DMS53 treated with DMSO at 0.1 percent for 48 hours (cell line): Measurements from ENCODE around the gene GRB10.

Source experiments
- DNase-seq: peaks from one replicate; lab custom pipeline; 2025; ENCODE audit not compliant: unreplicated experiment; lab: John Stamatoyannopoulos, UW

The GRB10 gene

DNA sequence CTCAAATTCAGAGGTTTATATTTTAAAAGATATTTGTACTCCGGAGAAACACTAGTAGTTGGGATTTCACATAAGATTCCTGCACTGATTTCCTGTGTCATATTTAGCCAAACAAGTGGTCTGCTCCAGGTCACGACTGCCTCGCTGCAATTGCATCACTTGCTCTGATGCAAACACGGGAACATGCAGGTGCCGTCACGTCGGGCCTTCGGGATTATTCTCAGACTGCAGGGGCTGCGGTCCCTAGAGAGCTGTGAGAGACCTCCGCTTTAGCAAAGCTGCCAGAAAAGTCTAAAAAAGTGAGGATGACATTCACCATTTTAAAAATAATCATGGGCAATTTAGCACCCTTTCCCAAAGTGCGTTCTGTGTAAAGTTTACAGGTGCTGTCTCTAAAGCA, 124.0 kb downstream of the GRB10 start:
- DNase-seq, result no peak

DNA sequence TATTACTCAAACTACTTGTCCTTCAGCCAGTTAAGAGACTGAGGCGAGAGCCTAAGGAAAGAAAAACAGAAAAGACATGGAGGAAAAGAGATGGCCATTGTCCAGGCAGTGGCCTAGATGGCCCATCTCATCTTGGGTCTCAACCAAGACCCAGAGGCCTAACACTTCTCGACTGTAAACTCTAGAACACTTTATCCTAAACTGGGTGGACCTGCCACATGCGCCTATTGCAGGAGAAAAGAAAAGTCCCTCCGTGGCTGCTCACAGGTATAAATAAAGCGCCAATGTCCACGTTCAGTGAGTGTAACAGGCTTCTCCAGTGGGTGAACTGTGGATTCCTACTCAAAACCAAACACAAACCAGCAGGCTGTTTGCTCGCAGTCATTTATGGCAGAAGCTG, 124.8 kb downstream of the GRB10 start:
- DNase-seq, result no peak

DNA sequence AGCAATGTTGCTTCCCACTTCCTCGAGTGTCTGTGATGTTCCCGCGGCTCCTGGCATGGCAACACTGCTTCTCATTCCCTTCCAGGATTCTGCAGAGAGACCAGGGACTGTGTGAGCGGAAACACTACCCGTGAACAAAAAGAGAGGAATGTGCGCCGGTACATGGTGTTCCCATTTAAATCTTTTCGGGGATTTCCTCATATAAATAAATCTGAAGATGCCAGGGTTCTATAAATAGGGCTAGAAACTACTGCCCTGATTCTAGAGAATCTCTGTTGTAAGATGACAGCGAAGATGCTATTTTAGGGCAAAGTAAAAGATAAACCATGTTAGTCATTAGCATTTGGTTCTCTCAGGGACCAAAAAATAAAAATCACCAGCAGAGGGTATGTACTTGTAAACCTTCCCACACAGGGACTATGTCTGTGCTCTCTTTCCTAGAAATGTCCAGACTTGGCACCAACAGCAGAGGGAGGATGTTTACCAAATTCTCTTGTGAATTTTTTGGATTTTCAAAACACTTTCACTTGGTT, 125.3 kb downstream of the GRB10 start:
- no peak for DNase-seq

DNA sequence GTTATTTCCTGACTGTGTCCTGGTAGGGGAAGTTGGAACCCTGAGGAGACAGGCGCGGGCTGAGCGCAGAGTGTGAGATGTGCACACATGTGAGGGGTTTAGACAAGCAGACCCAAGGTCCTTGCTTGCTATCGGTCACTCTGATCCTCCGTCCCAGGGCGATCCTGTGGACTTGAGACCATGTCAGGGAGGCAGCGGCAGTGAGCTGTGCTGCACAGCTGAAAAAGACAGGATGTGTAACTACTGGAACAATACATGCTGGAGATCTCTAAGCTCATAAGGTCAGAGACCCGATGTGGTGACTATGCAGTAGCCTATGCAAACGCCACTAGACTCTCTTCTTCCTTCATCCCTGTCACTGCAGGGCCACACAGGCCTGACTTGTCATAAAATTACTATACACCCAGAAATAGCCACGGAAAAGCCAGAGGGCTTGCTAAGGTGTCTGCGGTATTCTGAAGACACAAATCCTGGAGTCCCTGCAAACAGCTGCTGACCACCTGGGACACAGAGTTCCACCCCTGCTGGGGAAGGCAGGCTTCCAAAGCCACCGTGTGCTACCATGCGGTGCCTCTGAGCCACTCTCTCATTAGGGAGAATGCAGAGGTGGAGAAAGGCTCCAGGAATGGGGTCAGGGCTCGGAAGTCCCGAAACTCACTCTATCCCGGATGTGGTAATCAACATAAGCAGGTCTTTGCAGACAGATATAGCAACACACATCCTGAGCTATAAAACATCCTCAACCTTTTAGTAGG, 126.4 kb downstream of the GRB10 start:
- no peak for DNase-seq

DNA sequence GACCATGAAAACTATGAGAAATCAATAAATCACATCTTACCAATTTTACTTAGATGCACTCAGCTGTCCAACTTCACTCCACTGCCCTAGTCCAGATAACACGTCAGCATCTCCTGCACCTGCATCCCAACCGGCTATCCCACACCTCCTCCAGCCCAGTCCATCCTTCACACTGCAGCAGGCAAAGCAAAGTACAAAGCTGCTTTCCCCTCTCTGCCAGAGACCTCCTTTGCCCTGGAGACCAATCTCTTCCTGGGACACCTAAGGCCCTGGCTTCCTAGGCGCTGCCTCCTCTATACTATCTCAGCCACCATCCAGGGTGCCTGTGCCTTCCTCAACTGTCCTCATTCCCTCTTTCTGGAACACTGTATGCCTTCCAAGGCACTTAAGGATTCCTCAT, 127.2 kb downstream of the GRB10 start:
- no peak for DNase-seq

DNA sequence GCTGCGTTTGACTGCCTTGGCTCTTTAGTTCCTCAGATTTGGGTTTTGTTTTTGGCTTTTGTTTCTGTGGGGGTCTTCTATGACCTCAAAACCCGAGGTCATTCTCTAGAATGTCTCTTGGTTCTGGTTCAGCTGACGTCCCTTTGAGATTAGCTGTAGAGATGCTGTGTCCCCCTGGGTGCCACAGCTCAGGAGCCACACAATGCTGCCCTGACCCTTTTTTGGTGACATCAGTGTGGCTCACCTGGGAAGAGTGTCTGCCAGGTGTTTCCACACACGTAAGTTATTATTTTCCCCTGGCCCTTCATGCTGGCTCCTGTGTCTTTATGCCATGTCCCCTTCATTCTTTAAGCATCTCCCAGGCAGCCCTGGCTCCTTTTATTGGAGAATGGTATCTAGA, 127.7 kb downstream of the GRB10 start:
- no peak for DNase-seq

DNA sequence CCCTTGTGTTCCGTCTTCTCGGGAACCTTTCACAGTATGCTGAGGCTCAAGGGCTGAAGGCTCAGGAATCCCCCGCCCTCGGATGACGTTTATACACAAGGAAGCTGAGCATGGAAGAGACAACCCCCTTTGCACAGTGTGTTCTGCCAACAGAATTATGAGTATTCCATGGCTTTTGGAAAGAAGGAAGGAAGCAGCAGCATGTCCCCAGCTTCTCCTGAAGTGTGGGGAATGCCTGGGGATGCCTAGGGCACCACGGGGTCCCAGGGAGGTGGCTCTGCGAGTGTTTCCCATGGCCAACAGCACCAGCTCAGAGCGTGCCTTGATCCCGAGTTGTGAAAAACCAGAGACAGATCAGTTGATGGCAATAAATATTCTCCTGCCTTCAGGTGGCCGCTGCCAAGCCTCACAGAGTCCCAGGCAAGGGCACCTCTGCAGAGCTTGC, 128.7 kb downstream of the GRB10 start:
- DNase-seq, result no peak

DNA sequence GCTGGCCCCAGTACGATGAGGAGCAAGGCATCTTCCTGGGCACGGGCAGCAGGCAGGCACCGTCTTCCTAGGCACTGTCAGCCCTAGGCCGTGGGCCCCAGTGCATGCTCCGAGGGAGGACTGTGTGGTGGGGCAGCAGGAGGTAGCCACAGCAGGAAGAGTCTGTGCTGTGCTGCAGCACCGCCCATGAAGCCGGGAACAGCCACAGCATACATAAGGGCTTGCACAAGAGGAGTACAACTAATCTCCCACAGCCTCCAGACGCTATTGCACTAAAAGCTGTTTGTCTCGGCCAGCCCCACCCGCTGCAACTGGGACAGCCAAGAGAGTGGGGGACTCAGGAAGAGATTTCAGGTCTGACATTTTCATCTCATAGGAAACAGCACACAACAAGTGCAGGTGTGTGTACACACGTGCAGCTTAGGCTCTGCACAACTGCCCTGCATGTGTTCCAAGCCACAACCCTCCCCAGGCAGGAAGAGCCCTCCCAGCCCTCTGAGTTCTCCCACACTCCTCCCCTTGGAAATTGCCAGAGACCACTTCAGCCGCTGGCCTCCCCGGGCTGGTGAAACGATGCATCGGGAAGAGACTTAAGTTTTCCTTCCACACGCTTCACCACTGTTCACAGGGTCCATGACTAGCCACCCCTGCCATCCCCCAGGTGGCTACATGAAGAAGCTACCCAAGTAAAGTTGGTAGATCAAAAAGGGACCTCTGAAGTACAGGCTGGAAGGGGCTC, 129.4 kb downstream of the GRB10 start:
- DNase-seq, result no peak

DNA sequence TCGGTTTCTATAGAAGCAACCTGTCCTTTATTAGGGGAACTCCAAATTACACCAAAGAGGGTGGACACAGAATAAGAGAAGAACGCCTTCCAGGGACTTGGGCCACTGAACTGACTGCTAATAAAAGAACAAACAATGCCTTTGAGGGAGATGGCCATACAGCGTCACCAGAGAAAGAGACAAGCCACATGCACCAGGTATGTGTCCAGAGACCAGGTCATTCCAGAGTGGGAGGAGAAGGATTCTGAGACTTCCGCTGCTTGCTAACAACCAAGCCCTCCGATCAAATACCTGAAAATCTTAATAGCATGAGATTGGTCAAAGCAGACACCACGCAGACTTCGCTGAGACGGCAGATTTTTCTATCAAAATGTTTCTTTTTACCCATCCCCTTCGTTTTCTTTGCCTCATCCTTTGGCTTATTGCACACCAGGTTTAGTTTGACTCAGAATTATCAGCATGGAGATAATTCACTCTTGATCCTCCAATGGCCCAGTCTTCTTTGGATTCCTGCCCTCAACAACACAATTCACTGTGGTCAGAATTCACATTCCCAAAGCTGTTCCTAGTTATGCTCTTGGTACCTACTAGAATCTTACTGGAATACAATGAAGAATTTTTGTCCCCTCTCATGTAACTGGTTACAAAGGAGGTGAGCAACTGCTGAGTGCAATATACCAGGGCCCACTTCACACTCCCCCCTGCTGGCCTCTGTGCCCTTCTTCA, 130.1 kb downstream of the GRB10 start:
- DNase-seq, result no peak

DNA sequence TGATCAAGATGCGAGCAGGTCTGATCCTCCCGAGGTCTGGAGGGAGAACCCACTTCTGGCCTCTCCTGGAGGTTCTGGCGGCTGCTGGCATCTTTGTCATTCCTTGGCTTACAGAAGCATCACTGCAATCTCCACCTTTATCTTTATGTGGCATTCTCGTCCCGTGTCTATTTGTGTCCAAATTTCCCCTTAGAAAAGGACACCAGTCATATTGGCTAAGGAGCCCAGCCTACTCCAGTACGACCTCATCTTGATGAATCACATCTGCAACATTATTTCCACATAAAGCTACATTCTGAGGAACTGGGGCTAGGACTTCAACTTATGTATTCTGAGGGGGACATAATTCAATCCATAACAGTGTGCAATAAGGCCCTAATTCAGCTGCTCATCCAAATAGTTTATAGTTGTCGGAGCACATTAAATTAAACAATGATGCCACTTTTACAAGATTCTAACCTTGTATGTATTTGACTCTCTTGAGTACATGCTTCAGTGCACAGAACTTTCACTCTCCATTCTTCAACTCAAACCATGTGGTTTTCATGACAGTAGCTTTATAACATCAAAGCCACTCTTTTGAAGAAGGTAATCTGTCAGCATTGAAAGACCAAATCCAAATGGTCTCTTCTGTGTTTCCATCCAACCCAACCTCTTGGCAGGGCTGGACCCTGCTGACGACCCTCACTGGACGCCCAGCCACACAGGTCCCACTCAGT, 131.3 kb downstream of the GRB10 start:
- DNase-seq, result no peak

DNA sequence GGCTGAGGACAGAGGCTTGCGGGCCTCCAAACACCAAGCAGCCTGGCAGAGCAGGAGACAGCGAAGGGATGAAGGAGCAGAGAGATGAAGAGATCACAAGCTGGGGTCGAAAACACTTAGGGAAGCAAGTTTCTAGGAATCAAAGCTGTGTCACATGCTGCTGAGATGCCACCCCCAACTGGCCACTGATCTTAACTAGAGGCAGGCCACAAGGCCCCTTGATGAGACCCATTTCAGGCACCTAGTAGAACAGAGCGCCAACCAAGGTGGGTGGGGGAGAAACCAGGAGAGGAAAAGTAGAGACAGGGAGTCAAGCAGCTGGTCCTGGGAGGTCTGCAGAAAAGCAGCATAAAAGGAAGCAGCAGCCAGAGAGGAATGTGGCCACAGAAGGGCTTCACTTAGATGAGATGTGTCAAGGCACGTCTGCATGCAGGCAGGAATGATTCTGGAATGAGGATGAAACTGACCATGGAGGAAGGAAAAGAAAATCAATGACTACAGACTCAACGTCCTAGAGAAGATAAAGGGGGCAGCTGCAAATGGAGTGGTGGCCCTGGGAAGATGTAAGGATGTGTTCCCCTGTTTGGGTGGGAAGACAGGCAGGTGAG, 132.5 kb downstream of the GRB10 start:
- no peak for DNase-seq

DNA sequence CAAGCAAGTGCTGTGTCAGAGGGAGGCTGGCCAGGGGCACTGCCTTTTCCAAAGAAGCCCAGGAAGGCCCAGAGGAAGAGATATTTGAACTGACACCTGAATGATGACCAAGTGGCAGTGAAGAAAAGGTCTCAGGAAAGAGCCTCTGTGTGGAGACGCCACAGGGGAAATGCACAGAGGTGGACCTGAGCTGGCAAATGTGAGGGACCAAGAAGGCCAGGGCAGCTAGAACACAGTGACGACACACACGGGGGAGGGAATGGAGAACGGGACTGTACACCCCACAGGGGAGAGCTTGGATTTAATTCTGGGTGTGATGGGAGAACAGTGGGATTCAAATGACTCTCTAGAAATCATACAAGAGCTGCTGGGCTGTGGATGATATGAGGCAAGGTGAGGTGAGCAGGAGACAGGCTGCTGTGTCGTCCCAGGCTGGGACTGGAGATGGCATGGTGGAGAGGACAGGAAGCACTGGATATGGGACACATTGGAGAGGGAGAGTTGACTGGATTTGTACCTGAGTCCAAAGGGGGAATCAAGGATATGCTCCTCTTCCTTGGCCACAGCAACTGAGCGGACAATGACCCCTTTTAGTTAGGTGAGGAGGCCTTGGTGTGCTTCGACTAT, 133.3 kb downstream of the GRB10 start:
- DNase-seq, result no peak

DNA sequence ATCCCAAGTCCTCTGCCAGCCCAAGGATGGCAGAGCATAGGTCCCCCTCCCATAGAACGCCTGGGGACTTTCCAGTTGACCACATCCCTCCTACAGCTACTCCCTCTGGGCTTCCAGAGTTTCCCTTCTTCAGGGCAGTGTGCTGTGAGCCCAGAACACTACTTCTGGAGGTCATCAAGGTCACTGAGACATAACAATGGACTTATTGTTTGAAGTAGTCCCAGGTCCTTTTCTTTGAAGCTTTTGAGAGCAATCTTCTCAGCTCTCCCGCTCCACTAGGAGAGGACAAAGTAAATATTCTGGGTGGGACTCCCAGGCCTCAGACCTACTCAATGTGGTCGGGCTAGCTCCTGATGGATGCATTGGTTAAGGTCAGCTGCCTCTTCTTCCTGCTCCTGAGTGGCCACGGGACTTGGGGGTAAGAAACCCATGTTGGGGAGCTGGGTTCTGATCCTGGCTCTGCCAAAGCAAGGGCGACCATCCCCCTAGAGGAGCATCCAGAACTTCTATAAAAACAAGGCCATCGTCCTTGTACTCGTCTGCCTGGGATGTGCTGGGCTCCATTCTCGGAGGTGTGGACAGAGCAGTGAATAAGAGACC, 134.0 kb downstream of the GRB10 start:
- no peak for DNase-seq

DNA sequence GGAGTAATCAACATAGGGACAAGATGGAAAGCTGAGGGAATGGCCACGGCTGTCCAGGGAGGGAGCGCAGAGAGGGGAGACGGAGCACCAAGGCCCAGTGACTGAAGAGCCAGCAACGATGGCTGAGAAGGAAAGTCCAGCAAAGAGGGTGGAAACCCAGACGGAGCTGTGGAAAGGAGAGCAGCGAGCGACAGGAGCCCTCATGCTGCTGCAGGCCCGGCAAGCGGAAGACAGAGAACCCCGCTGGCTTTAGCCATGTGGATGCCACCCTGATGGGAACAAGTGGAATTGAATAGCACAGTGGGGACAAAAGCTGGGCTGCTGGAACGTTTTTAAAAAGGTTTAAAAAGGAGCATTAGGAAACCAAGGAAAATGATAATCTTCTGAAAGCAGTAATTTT, 134.6 kb downstream of the GRB10 start:
- DNase-seq, result no peak

DNA sequence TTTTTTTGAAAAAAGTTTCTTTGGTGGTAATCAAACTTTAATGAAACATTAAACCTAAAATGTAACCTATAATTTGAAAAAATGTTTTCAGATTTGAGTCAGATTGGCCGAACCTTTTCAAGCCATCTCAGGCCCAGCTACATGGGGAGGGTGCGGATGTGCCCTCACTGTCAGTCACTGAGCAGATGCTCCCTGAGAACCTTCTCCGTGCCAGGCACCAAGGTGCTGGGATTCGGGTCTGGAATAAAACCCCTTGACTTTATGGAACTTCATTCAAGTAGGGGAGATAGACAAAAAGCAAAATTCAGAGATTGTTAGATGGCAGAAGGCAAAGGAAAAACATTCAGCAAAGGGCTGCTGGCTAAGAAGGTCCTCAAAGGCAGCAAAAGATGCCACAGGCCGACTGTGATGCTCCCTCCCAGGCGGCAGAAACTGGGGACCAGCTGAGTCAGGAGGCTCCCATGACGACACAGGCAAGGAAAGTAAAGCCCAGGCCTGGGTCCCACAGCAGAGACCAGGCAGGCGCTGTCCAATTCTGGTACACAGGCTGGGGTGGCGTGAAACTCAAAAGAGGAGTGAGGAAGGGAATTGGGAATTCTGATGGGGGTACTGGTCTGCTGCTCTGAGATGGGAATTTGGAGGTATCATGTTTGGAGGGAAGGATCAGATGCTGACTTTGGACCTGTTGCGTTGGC, 135.3 kb downstream of the GRB10 start:
- DNase-seq, result no peak

DNA sequence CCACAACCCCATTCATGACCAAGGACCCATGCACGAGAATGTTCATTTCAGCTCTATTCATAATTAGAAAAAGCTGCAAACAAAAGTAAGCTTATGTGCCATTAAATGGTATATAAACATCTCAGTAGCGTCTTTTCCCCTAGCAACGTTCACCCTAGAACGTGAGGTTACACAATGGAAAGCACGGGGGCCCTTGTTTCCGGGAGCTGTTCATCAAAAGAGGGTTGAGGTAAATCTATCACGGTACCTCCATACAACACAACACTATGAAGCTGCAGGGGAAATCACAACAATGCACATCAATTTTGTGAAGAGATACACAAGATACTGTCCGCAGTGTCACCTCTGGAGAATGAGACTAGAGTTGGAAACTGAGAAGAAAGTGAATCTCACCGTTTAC, 136.6 kb downstream of the GRB10 start:
- DNase-seq, result no peak

DNA sequence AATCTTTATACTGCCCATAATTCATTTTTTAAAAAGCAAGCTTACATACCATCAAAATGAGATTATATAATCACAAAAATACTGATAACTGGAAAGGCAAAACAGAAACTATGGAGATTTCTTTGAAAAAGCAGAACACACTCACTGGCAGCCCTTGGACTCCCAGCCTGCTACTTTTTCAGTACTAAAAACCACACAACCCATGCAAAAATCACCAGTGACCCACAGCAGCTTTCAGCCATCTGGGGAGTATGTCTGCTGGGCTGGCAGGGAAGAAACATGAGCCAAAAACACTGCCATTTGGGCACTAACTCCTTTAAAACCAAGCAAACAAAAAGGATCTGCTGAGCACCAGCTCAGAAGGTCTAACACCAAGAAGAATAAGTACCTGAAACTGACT, 137.5 kb downstream of the GRB10 start:
- DNase-seq, result no peak

DNA sequence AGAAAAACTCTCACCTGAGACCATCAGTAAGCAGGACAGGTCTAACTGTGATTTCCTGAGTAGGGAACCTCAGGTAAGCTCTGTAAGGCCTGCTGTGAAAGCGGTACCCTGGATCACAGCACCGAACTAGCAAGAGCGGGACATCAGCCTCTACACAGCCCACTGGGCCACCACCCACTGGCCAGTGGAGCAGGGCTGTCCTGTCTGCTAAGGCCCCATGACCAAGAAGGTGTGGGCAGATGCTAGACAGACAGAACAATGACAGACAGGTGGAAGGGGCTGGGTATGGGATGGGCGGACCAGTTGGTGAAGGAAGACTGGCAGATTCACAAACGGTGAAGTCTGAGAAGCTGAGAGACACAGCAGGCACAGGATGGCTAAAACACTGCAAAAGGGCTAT, 138.1 kb downstream of the GRB10 start:
- no peak for DNase-seq

DNA sequence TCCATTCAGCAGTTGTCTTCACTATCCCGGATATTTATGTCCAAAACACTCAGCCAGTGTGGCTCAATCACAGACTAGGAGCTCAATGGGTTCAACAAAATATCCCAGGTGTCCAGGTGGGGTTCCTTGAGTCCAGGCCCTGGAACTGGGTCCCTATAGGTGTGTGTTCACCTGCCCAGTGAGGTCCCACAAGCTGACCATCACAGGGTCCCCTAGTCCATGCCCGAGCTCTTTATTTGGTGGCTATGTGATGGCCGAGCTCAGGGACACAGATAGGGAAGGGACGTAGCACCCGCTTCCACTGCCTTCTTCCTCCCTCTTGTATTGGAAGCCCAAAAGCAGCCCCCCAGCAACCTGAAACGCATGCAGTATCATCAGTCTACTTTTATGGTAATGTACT, 138.6 kb downstream of the GRB10 start:
- DNase-seq, result no peak
